SK-MEL-5 (cell line): ENCODE data around the gene RFX7. TPM values are rescaled to one million over a fixed set of nuclear protein-coding genes. Genes with fewer than 3 reads are reported as not detected.

Source experiments
- DNase-seq: peaks from one replicate; pipeline ENCODE4 v3.0.0-alpha.2; 2016; ENCODE audit warnings: low read depth, low spot score
- in situ Hi-C: cut with HindIII; loops from 2 replicates; pipeline ENCODE4 v1.10.0; 2016; ENCODE audit warnings: low sequenced_read_pairs, high pct_unique_total_duplicates, low pct_unique_long_range_greater_than_20kb
- total RNA-seq: library from RNA; depleted of rRNA; stranded (reverse); fragments of >200 nt; shearing (Covaris generic); gene quantifications from 2 replicates; pipeline ENCODE4 v1.2.3, GENCODE V29; 2014

RFX7 gene
- total RNA-seq, 1 experiment from 2014 or later, result 5.1 TPM

- no peak for DNase-seq
- in situ Hi-C loops, result no loop called here
These were observed 155.3 kb downstream of the RFX7 start for GRCh38 chr15:56088389-56088788.

GRCh38 chr15:56086566-56086965 lies 157.1 kb downstream of the RFX7 start:
- in situ Hi-C loops, result no loop called here
- DNase-seq, result no peak

- in situ Hi-C loops, result no loop called here
- DNase-seq, result no peak
These were observed 161.4 kb downstream of the RFX7 start for GRCh38 chr15:56082263-56082761.

- in situ Hi-C loops, result no loop called here
- DNase-seq, result no peak
These were observed 166.6 kb downstream of the RFX7 start for GRCh38 chr15:56077081-56077480.

GRCh38 chr15:56076640-56077039 lies 167.0 kb downstream of the RFX7 start:
- in situ Hi-C loops, result no loop called here
- no peak for DNase-seq

GRCh38 chr15:56074481-56075265 lies 169.0 kb downstream of the RFX7 start:
- in situ Hi-C loops, result no loop called here
- DNase-seq, result no peak

- DNase-seq, result no peak
- in situ Hi-C loops, result no loop called here
These were observed 179.5 kb downstream of the RFX7 start for GRCh38 chr15:56064152-56064551.

GRCh38 chr15:56059716-56060115 lies 184.0 kb downstream of the RFX7 start:
- in situ Hi-C loops, result no loop called here
- no peak for DNase-seq

GRCh38 chr15:56058986-56059385 lies 184.7 kb downstream of the RFX7 start:
- no peak for DNase-seq

GRCh38 chr15:56056626-56057025 lies 187.1 kb downstream of the RFX7 start:
- in situ Hi-C loops, result no loop called here
- no peak for DNase-seq

More at GRCh38 chr15:56058986-56059385, 184.7 kb downstream of the RFX7 start:
- in situ Hi-C loops, result no loop called here

GRCh38 chr15:56053046-56053400 lies 190.7 kb downstream of the RFX7 start:
- in situ Hi-C loops, result no loop called here
- DNase-seq, result no peak

- in situ Hi-C loops, result no loop called here
- DNase-seq, result peak; percentile 66
These were observed 191.2 kb downstream of the RFX7 start for GRCh38 chr15:56052395-56053045.

- DNase-seq, result no peak
- in situ Hi-C loops, result no loop called here
These were observed 192.0 kb downstream of the RFX7 start for GRCh38 chr15:56051676-56052075.

GRCh38 chr15:56049577-56049976 lies 194.1 kb downstream of the RFX7 start:
- DNase-seq, result no peak
- in situ Hi-C loops, result no loop called here

- DNase-seq, result no peak
- in situ Hi-C loops, result no loop called here
These were observed 196.3 kb downstream of the RFX7 start for GRCh38 chr15:56047354-56047753.

GRCh38 chr15:56045068-56045748 lies 198.5 kb downstream of the RFX7 start:
- in situ Hi-C loops, result no loop called here
- no peak for DNase-seq

GRCh38 chr15:56042982-56043980 lies 200.4 kb downstream of the RFX7 start:
- DNase-seq, result no peak

More at GRCh38 chr15:56042982-56043980, 200.4 kb downstream of the RFX7 start:
- in situ Hi-C loops, result no loop called here
